GM12873 (cell line): Measurements from ENCODE around the gene A2M.
A peak's percentile ranks its signal among the peaks of the same experiment; 100 is the strongest.

Experiments
- CTCF ChIP-seq: IDR thresholded peaks from 2 replicates; pipeline ENCODE4 v1.5.1; 2012; ENCODE audit warnings: low read depth, mild to moderate bottlenecking, moderate library complexity, low read length, control low read depth; ENCODE audit not compliant: insufficient read depth; ENCODE audit errors: missing control alignments

A2M gene

GRCh38 chr12:9143929-9144729, 28.4 kb upstream of the A2M start:
- TF ChIP-seq CTCF: no peak

GRCh38 chr12:9143137-9143536, 27.4 kb upstream of the A2M start:
- no peak for TF ChIP-seq CTCF

GRCh38 chr12:9135903-9136310, 20.2 kb upstream of the A2M start:
- TF ChIP-seq CTCF: no peak

- peak; percentile 65 for TF ChIP-seq CTCF
These were observed 19.4 kb upstream of the A2M start for GRCh38 chr12:9134981-9135628.

GRCh38 chr12:9133216-9133916, 17.6 kb upstream of the A2M start:
- TF ChIP-seq CTCF: no peak

GRCh38 chr12:9132008-9132535, 16.4 kb upstream of the A2M start:
- TF ChIP-seq CTCF: no peak

GRCh38 chr12:9130244-9130643, 14.5 kb upstream of the A2M start:
- TF ChIP-seq CTCF: no peak
